Measurements from ENCODE around the gene TACC2.

TACC2 gene

GRCh38 chr10:122282909-122283308, 293.9 kb downstream of the TACC2 start:
- no peak for TF ChIP-seq POLR2A (IDR thresholded peaks at IDR 0.05; ENCODE audit: low read depth, low read length)
- no peak for FAIRE-seq
- no peak for DNase-seq (ENCODE audit: insufficient read length, low spot score)

- no peak for DNase-seq (ENCODE audit: insufficient read length, low spot score)
- FAIRE-seq: no peak
- no peak for TF ChIP-seq POLR2A (IDR thresholded peaks at IDR 0.05; ENCODE audit: low read depth, low read length)
These were observed 296.8 kb downstream of the TACC2 start for GRCh38 chr10:122285506-122286444.

- no peak for TF ChIP-seq POLR2A (IDR thresholded peaks at IDR 0.05; ENCODE audit: low read depth, low read length)
- FAIRE-seq (peak; percentile 60), DNase-seq (ENCODE audit: insufficient read length, low spot score) (peak; percentile 68)
These were observed 297.9 kb downstream of the TACC2 start for GRCh38 chr10:122286867-122287266.

GRCh38 chr10:122287570-122287969, 298.6 kb downstream of the TACC2 start:
- DNase-seq (ENCODE audit: insufficient read length, low spot score) (no peak), FAIRE-seq (no peak)
- TF ChIP-seq POLR2A (IDR thresholded peaks at IDR 0.05; ENCODE audit: low read depth, low read length): no peak

- TF ChIP-seq POLR2A (IDR thresholded peaks at IDR 0.05; ENCODE audit: low read depth, low read length): no peak
- no peak for DNase-seq (ENCODE audit: insufficient read length, low spot score)
- FAIRE-seq: no peak
These were observed 299.3 kb downstream of the TACC2 start for GRCh38 chr10:122288262-122288661.

- no peak for TF ChIP-seq POLR2A (IDR thresholded peaks at IDR 0.05; ENCODE audit: low read depth, low read length)
- FAIRE-seq (no peak), DNase-seq (ENCODE audit: insufficient read length, low spot score) (no peak)
These were observed 300.0 kb downstream of the TACC2 start for GRCh38 chr10:122288917-122289316.

GRCh38 chr10:122290334-122290733, 301.4 kb downstream of the TACC2 start:
- FAIRE-seq (no peak), DNase-seq (ENCODE audit: insufficient read length, low spot score) (no peak)
- no peak for TF ChIP-seq POLR2A (IDR thresholded peaks at IDR 0.05; ENCODE audit: low read depth, low read length)

GRCh38 chr10:122290833-122291532, 302.0 kb downstream of the TACC2 start:
- no peak for FAIRE-seq
- no peak for TF ChIP-seq POLR2A (IDR thresholded peaks at IDR 0.05; ENCODE audit: low read depth, low read length)
- DNase-seq (ENCODE audit: insufficient read length, low spot score): no peak

GRCh38 chr10:122291739-122292138, 302.8 kb downstream of the TACC2 start:
- no peak for TF ChIP-seq POLR2A (IDR thresholded peaks at IDR 0.05; ENCODE audit: low read depth, low read length)
- FAIRE-seq (no peak), DNase-seq (ENCODE audit: insufficient read length, low spot score) (no peak)

- no peak for TF ChIP-seq POLR2A (IDR thresholded peaks at IDR 0.05; ENCODE audit: low read depth, low read length)
- no peak for DNase-seq (ENCODE audit: insufficient read length, low spot score)
- no peak for FAIRE-seq
These were observed 303.4 kb downstream of the TACC2 start for GRCh38 chr10:122292376-122292775.

- DNase-seq (ENCODE audit: insufficient read length, low spot score) (no peak), FAIRE-seq (no peak)
- no peak for TF ChIP-seq POLR2A (IDR thresholded peaks at IDR 0.05; ENCODE audit: low read depth, low read length)
These were observed 304.4 kb downstream of the TACC2 start for GRCh38 chr10:122293156-122293960.

- FAIRE-seq (no peak), DNase-seq (ENCODE audit: insufficient read length, low spot score) (no peak)
- no peak for TF ChIP-seq POLR2A (IDR thresholded peaks at IDR 0.05; ENCODE audit: low read depth, low read length)
These were observed 305.0 kb downstream of the TACC2 start for GRCh38 chr10:122293961-122294380.

- TF ChIP-seq POLR2A (IDR thresholded peaks at IDR 0.05; ENCODE audit: low read depth, low read length): no peak
- FAIRE-seq (no peak), DNase-seq (ENCODE audit: insufficient read length, low spot score) (no peak)
These were observed 305.8 kb downstream of the TACC2 start for GRCh38 chr10:122294511-122295450.

All from H54 (cell line).